Fibroblast of skin of left biceps (primary cell): Measurements from ENCODE around the gene ALK.

ENCODE experiments used
- DNase-seq, 2 experiments: peaks; one replicate each; pipeline ENCODE4 v3.0.0-alpha.2; 2013; ENCODE audit warnings: low read depth in 2 of 2

The ALK gene

DNA sequence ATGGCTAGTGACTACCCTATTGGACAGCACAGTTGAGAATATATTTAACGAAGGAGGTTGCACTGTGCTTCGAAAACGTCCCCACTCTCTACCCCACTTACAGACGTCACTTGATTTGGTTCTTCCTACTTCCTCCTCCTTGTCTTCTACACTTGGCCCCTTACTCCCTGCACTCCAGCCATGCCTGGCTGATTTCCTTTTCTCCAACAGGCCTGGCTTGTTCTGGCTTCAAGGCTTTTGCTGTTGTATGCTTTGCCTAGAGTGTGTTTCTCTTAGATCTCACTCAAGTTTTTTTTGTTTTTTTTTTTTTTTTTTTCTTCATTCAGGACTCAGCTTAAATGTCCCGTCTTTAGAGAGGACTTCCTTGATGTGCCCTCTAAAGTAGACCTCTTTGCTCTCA is 469.4 kb downstream of the ALK start:
- no peak for DNase-seq

DNA sequence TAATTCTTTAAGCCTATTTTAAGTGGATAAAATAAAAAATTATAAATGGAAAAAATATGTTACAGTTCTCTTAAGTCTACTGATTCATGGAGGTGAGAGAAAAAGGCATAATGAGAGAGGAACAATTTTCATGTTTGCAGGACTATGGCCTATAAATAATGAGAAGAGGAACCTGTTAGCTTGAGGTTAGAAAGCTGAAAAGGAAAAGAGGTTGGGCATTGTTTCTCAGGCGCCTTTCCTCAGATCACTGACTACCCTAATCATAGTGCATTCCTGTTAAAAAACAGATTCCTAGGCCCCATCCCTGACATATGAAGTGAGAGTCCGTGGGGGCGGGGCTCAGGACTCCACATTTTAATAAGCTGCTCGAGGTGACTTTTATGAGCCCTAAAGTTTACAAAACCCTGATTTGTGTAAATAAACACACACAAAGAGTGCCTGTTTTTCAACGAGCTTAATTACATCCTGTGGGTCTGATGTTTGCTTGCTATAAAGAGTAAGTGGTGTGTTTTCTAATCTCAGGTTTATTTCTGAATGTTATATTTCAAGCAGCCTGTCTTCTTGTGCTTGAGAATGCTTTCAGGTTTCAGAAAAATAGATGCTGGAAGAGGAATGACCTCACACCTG is 470.7 kb downstream of the ALK start:
- DNase-seq = no peak

DNA sequence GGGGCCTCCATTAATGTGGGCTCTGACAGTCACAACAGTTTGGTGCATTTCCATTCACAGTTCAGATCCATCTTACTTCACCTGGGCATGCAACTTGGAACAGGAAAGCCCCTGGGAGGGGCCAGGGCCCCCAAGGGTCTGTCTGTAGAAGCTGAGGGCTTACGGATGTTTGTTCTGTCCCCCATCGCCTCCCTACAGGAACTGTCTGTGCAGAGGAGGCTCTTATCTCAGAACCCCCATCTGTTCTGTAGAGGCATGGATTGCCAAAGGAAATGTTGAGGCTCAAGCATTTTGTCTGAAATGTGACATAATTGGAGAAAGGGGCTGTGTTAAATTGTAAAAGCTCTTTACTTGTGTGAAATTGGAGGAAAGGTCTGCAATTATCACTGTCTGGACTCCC is 471.9 kb downstream of the ALK start:
- DNase-seq = no peak

DNA sequence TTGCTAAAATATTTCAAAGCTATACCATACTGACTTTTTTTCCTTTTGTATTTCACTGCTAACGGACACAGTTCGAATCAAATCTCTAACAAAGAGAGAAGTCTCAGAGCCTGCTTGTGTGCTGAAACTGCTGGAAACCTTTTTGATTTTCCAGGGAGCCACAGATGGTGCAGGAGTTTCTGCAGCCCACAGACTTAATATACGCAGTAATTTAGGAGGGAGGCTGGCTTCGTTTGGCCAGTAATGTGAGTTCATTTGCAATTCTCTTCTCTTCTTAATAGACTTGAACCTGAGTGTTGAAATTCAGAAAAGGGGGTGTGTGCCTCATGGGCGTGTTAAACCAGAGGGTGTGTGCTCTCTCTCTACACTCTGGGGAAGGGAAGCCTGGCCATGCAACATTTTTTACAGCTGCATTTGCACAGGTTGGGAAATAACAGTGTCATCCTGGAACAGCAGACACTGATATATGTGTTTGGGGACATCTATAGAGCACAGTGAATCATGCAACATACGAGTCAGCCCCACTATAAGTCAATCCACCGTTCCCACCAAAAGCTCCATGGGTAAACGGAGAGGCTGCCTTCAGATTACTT is 473.2 kb downstream of the ALK start:
- no peak for DNase-seq

DNA sequence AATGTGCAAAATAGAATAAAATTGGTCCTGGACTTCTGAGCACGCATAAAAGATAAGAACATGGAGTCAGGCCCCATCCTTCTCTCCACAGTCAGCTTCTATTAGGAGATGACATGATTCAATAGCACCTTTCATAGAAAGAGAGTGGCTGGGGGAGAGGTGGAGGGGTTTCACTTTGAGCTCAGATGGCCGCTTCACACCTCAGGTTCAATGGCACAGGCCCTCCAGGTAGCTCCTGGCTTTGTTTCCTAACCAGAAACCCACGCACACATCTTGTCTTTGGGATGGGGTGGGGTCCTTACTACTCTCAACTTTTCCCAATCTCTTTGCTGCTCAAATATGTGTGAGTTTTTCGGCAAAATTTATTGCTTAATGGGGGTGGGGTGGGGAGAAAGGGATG is 473.9 kb downstream of the ALK start:
- DNase-seq = no peak

DNA sequence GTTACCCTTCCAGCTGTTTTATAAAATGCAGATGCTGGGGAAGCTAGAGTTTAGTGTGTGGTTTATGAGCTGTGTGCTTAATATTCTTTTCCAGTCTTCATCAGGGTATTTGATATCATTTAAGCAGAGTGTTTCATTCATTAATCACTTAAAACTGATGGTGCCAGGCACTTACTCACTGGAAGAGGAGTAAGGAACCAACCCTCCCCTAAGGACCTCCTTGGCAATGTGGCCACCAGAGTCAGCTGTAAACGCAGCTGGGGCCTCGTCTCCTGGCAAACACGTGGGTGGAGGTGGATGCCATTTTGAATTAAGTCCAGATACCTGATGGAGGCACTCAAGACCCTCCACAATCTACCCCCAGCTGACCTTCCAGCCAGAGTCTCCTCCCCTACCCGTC is 474.5 kb downstream of the ALK start:
- DNase-seq = no peak

DNA sequence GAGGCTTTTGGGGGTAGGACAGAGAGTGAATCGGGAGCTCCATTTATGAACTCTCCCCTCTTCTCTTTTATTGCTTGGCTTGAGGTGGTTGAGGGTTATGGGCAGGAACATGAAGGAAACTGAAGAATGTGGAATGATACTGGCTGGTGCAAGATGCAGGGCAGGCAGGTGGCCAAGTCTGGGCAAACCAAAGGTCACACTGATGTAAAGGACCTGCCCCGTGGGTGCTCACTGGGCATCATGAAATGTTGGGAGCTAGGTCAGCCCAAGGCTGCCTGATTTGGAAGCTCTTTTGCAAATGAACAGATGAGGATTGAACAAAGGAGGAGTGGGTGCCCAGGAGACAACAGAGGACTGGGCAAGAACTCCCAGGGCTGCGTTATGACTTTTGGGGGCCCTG is 477.2 kb downstream of the ALK start:
- DNase-seq = no peak

DNA sequence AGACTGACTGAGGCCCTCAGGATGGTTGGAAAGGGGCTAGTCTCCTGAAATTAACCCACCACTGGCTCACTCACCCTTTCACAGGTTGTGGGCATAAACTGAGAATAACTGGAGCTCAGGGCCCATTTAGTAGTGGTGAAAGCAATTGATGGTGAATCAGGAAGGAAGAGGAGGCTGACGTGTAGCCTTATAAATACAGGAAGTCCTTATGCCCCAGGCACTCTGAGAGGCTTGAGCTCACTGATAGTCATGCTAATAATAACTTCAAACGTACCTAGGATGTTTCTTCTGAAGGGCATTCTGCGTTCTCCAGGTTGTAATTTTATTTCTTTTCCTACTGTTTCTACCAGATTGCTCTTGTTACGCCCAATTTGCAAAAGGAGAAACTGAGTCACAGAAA is 477.8 kb downstream of the ALK start:
- no peak for DNase-seq

DNA sequence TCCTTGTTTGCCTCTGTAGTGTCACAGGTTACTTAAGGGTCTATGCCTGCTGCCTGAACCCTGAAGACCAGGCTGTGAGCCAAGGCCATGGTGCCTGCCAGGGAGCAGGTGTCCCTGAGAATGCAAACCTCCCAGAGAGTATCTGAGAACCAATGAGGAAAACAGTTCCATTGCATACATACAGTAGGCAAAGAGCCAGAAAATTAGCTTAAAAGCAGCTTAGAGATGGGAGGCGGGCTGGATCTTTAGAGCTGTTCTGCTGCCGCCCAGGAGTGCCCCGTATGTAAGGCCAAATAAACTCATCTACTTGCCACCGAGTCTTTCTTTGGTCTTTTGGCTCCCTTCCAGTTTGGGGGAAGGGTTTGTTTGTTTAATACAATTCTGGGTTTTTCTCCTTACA is 478.2 kb downstream of the ALK start:
- DNase-seq = no peak

DNA sequence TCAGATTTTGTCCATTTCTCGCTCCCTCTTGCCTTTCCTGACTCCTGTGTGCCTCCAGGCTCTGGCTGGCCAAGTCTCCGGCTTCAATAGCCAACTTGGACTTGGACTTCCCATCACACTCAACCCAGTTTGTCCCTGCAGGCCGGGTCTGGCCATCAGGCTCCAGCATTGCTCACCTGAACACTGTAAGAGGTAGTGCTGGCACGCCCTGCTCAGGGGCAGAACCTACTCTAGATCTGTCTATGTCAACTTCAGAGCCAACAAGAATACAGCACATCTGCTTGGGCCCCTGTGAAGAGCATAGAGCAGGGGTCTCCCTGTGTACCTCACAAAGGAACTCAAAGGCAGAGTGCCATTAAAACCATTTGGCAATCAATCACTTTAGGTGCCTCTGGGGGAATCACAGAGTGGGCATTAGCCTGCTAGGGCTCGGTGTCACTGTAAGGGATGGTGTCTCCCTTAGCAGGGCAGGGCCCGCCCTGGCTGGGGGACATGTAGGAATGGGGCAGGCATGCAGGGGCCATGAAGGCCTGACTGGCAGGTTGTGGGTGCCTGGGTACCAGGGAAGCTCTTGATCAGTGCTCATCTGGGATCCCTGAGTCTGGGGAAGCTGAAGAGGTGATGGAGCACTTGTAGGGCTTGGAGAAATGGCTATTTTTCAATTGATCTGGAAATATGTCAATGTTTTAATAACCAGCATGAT is 480.3 kb downstream of the ALK start:
- no peak for DNase-seq

DNA sequence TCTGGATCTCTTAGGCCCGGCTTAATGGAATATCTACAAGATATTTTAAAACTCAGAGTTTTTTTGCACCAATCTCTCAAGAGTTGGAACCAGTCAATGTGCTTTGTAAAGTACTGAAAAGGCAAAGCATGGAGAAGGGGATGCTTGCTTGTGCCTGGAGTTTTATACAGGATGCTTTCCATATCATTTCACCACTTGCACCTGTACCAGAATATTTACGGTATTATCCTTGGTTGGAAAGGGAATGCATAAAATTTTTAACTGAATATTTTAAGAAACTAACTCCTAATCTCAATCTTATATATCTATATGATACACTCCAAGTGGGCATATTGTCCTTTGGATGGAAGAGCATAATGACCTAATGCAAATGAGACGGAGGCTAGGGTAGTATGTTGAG is 487.5 kb downstream of the ALK start:
- no peak for DNase-seq

DNA sequence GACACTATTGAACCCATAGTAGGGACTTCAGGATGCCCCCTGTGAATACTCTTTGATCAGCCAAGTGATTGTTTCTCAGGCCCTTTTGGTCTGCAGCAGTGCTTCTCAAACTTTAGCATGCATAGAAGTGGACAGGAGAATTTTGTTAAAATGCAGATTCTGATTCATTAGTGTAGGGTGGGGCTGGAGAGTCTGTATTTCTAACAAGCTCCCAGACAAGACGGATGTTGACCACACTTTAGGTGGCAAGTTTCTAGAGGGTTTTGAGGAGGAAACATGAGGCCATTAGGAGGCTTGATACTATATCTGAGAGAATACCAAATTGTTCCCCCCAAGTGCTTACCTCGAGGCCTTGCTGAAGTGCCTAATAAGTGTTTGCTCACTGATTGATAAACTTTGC is 488.3 kb downstream of the ALK start:
- no peak for DNase-seq

DNA sequence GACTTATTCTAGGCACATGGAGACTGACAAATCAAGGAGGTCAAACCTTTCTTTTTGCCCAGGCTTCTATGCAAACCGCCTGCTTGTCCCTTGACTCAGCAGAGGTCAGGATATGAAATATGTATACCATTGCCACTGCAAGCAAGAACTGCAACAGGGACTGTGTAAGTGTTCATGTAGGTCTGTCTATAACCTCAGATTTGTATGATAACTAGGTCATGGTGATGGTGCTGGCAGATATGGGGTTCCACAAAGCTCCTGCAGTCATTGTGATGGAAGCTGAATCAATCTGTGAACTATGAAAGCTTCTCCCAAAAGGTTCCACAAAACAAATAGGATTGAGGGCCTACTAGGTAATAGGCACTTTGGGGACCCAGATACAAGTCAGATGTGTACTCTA is 489.9 kb downstream of the ALK start:
- no peak for DNase-seq

DNA sequence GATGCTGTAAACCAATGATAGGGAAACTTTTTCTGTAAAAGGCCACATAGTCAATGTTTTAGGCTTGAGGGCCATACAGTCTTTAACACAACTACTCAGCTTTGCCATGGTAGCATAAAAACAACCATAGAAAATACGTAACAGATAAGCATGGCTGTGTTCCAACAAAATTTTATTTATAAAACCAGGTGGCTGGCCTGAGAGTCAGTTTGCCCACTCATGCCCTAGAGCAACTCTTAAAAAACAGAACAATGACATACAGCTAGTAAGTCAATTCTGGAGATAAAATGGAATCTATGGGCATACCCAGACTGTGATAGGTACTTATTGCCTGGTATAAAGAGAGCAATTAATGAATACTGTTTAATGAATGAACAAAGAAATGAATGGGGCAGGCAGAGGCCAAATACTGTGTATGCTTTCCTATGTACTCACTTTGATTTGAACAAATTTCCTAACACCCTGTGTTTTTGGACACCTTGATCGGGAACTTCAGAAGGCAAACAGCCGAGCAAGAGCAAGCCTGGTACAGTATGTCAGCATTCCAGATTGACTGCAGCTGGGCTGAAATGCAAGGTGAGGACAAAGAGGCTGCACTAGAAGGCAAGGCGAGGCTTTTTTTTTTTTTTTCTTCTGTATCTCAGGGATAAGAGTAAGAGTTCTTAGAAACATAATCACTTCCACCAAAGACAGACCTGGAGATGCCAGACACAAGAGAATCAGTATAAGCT is 490.8 kb downstream of the ALK start:
- DNase-seq = no peak

DNA sequence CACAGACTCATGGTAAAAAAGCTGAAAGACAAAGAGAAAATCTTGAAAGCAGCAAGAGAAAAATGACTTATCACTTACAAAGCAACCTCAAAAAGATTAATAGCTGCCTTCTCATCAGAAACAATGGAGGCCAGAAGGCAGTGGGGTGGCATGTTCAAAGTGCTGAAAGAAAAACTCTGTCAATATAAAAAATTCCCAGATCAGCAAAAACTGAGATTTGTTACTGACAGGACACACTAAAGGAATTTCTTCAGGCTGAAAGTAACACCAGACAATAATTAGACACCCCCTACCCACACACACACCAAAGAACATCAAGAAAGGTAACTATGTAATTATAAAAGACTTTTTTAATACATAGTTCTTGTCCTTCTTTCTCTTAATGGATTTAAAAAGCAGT is 495.0 kb downstream of the ALK start:
- DNase-seq = no peak

DNA sequence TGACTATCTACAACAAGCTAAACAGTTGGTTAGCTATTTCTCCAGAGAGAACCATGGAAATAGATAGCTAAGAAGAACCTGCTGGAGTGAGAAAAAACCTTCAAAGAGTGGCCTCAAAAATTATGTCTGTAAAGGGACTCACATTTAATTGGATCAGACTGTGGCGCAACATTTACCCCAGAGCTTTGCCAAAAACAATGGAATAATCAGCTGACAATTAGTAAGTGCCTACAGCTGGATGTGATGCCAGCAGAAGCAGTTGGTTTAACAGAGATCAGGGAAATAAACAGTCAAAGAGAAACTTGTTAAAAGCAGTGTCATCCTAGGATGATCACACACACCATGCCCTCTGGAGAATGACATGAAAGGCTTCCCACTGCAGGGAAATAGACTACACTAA is 495.5 kb downstream of the ALK start:
- no peak for DNase-seq

DNA sequence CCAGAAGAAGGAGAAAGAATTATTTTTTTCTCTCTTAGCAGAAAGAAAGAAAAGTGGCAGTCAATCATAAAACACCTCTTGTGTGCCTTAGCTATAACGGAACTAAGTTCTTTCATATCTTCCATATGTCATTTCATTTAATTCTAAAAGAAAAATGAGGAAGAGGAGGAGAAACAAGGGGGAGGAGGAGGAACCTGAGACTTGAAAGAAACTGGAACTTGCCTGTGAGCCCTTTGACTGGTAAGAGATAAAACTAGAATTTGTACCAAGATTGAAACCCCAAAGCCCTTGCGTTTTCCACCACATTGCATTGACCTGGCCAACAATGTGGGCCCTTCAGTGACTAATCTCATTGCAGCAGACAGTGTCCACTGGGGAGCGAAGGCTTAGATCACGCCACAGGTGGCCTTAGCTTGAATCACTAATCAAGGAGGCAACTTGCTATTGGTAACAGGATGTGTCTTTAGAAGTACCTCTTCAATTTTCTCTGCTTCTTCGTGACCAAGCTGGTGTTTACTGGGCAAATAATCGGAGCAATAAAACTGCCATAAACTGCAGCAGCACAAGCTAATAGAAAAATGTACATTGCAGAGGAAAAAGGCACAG is 498.2 kb downstream of the ALK start:
- DNase-seq = no peak

DNA sequence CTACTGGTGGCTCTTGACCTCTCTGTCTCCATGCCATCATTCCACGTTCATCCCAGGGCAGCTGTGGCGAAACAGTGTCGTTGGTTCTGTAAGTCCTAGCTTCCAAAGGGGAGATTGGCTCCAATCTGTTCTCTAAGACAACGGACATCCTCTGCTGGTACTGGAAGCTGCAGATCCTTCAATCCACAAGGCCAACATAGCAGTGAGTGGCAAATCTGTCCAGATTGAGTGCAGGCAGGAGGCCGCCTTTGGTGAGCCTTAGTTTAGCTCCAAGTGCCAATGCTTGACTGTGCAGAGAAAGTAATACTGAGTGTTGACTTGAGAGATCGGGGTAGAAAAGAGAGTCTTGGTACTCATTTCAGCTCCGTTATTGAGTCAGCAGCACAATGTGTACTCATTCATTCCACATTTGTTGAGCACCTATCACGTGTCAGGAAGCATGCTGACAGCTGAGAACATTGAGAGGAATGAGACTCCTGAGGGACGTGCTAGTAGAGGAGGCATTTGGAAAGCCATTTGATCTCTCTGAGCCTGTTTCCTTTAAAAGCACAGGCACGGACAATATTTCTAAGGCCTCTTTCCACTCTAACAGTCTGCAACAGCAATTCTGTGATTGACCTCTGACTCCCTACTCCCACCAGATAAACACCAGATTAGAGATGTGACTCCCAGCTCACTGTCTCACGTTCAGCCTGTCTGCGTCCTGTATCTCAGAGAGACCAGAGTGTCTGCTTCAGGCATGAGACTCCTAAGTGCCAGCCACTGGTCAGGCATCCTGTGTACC is 500.2 kb downstream of the ALK start:
- peak; percentile 12 to 18 for DNase-seq

DNA sequence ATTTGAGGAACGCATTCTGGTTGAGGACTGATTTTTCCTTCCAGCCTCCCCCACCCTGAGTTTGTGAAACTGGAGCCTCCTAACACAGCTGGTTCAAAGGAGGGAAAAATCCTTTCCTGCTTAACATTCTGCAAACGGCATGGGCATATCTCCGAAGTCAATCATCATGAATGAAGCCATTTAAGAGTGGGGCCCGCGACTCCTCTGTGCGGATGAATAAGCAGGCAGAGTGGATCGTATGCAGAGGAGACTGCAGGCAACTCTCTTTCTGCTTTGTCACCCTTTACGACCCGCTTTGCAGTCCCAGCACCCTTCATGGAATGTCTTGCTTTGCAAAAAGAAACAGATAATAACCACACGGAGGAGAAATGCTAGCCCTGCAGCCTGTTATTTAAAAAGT is 500.9 kb downstream of the ALK start:
- no peak for DNase-seq

DNA sequence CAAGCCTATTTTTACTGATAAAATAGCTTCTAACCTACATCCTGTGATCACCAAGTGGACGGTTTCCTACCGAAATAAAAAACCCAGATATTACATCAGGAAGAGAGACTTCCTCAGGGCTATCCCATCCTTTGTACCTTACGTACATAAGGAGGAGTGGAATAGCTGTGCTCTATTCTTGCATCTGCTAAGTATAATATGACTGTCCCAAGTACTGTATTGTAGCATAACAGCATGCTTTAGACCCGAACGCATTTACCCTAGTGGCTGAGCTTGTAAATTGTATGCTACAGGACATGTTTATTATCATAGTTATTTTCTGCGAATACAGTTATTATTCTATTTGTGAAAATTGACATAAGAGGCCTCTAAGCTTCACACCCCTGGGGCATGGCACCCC is 503.8 kb downstream of the ALK start:
- DNase-seq = no peak

DNA sequence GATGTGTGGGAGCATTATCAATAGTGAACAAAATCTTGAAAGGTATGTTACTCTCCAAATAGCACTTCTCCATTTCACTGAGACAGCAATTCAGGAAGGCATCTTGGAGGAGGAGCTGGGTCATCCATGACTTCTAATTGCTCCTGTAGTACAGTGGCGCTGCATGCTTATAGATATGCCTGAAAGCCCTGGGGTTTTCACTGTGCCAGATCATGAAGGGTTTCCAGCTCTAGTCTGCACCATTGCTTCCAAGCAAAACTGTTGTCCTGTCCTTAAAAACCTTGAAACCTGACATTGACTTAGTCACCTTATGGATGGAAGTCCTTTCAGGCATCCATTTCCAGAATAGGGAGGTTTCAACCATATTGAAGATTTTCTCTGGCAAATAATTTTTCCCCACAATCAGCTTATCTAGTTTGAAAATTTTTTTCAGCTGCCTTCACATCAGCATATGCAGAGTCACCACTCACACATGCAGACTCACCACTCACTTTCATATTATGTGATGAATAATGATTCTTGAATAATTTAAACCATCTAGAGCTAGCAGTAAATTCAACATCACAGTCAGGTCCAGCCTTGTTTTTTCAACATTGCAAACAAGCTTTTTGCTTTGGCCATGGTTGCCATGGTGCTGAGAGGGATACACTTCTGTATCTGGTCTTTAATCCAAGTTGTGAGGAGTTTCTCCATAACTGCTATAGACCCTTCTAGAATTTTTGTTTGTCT is 509.0 kb downstream of the ALK start:
- no peak for DNase-seq
